GM19468 (cell line): ENCODE measurements around the gene VPS4A.
"Not testable (repeated sequence)": the region's sequence is repeated elsewhere in the genome, so short reads cannot be mapped to it uniquely, and the experiment has no call there.

ENCODE experiments used
- ATAC-seq: cut with Tn5 transposase; IDR thresholded peaks from one replicate; pipeline ENCODE4 v1.9.1; 2021; ENCODE audit warnings: mild to moderate bottlenecking, moderate library complexity, moderate number of reproducible peaks; ENCODE audit not compliant: unreplicated experiment; ENCODE audit errors: extremely low read depth

Gene VPS4A

DNA sequence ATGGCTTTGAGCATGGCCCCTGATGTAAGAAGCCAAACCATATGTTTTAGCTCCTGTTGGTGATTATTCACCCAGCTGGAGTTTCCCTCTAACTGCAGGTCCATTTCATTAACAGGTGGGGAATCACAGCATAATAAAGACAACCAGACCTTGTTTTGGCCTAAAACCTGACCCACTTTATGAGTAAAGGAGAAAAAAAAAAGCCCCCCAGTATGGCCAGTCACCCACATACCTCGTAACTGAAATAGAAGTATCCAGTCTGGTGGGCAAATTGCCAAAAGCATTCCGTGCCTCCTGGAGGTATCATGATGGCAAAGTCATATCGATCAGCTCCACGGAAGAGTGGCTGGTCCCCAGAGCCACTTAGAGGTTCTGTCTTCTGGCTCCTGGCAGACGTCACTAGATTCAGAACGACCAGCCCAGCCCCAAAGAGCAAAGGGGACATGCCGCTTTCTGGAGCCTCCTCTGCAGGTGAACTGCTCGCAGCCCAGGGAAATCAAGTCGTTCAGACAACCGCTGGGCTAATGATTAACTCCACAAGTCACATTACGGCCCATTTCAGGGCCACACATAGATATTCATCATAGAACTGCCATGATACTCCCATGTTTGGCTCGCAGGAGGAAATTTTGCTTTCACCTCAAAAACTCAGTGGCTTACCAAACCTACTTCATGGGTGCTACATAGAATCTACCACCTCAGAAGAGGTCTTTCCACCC lies 40.3 kb downstream of the VPS4A start, which contains the start of gene TMED6:
Gene TMED6 (minus strand): TSS at position 478 of the 719 bp plus-strand sequence. CDS start 33 bp downstream, at position 445.
- ATAC-seq = no peak

- not testable (repeated sequence) for ATAC-seq
Measured at GRCh38 chr16:69360070-69360469, 48.9 kb downstream of the VPS4A start.

- no peak for ATAC-seq
Measured at GRCh38 chr16:69363281-69363717, 52.1 kb downstream of the VPS4A start.

GRCh38 chr16:69364088-69364487 lies 52.9 kb downstream of the VPS4A start:
- ATAC-seq = no peak

DNA sequence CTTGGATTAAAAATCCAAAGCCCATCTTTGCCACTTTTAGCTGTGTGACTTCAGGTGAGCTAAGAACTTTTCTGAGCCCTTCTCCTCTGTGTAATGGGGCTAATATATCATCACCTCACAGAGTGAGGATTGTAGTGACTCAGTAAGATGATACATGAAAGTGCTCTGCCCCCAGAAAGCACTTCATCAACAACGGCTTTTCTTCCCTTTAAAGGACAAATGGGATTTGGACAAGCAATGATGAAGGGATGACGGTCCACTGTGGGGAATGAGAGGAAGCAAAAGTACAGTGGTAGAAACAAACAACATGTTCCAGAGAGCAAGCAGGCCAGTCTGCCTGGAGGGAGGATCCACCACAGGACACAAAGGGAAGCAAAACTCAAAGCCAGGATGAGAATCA lies 54.8 kb downstream of the VPS4A start:
- ATAC-seq = no peak

DNA sequence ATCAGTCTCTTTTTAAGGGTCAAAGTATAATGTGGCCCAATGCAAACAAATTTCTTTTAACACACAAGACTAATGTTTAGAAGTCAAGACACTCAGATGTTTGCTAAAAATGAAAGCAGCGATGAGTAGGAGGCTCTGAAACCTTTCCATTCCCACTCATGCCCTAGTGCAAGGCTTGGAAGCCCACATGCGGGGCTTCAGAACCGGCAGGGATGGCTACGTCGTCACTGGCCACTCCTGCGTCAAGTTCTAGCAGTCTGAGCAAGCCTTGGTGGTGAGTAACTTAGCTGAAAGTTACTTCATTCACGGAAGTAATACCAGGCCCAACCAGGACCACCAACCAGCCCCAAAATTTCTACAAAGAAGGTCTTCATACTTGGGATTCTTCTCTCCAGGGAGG lies 55.3 kb downstream of the VPS4A start:
- ATAC-seq = no peak

GRCh38 chr16:69367980-69368379 lies 56.8 kb downstream of the VPS4A start:
- ATAC-seq = no peak

GRCh38 chr16:69368866-69369265 lies 57.7 kb downstream of the VPS4A start:
- ATAC-seq = no peak

DNA sequence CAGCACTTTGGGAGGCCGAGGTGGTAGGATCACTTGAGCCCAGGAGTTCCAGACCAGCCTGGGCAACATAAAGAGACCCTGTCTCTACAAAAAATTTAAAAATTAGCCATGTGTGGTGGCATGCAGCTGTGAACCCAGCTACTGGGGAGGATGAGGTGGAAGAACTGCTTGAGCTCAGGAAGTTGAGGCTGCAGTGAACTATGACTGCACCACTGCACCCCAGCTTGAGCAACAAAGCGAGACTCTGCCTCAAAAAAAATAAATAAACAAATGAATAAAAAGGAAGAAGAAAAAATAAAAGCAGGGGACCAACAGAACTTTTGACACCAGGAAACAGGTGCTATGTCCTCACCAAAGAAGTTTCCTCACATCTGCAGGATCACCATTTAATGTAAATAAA lies 60.4 kb downstream of the VPS4A start:
- ATAC-seq = no peak

GRCh38 chr16:69373019-69373418 lies 61.9 kb downstream of the VPS4A start:
- ATAC-seq = no peak
